HL-60 (cell line): Measurements from ENCODE around the gene AMPD2.
"Not testable (repeated sequence)": the region's sequence is repeated elsewhere in the genome, so short reads cannot be mapped to it uniquely, and the experiment has no call there.

ENCODE experiments used
- DNase-seq, 2 experiments: peaks; one replicate each; pipeline ENCODE4 v3.0.0-alpha.2; 2010 to 2020; ENCODE audit warnings: low read depth in 1 of 2, low spot score in 1 of 2
- H3K27ac ChIP-seq: fragments of 250-450 bp; sonication (Bioruptor Pico); replicated peaks from 2 replicates; pipeline ENCODE4 v1.5.1; 2020; ENCODE audit warnings: mild to moderate bottlenecking, moderate library complexity
- H3K27me3 ChIP-seq: fragments of 250-450 bp; sonication (Bioruptor Pico); 2 replicates; pipeline ENCODE4 v1.5.1; 2021; ENCODE audit warnings: mild to moderate bottlenecking, moderate library complexity; ENCODE audit not compliant: insufficient read depth, poor library complexity, severe bottlenecking
- H3K4me3 ChIP-seq: replicated peaks from 2 replicates; pipeline ENCODE4 v1.5.1; 2011; ENCODE audit warnings: mild to moderate bottlenecking, control low read depth, low read length; ENCODE audit not compliant: insufficient read depth
- GABPA ChIP-seq: IDR thresholded peaks from 2 replicates; pipeline ENCODE4 v1.6.1; 2012; ENCODE audit warnings: low read depth
- POLR2AphosphoS5 ChIP-seq: IDR thresholded peaks from 2 replicates; pipeline ENCODE4 v1.6.1; 2012; ENCODE audit warnings: low read depth
- REST ChIP-seq: IDR thresholded peaks from 2 replicates; pipeline ENCODE4 v1.6.1; 2012; ENCODE audit warnings: low read depth; ENCODE audit not compliant: insufficient replicate concordance
- SPI1 ChIP-seq: IDR thresholded peaks from 2 replicates; pipeline ENCODE4 v1.6.1; 2012; ENCODE audit warnings: low read depth, mild to moderate bottlenecking, borderline replicate concordance
- TF ChIP-seq, protein P1 (sequence below): IDR thresholded peaks from one replicate; pipeline ENCODE4 v1.5.1; 2011; ENCODE audit warnings: low read length, control low read depth, inconsistent platforms; ENCODE audit not compliant: insufficient read depth

Gene AMPD2

DNA sequence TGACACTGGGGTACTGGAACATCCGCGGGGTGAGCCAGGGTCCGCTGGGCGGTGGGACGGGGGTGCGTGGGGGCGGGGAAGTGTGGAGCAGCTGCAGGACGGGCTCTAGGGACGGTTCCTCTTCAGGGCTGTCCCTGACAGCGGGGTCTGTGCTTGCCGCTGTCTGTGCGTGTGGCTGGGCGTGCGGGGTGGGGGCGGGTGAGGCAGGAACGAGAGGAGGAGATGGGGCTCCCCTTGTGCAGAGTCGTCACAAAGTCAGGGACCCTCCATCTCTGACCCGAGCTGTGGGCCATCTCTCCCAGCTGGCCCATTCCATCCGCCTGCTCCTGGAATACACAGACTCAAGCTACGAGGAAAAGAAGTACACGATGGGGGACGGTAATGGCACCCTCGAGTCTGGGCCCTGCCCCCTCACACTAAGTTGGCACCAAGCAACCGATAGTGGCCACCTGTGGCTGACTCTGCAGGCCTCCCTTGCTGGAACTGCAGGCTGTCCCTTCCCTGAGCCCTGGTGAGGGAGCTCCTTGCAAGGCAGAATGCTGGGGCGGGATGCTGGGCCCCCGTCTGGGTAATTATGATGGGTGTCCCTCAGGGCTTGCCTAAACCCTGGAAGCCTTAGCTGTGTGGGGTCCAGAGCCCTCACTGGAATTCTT lies 48.6 kb downstream of the AMPD2 start:
- Histone ChIP-seq H3K4me3 (no peak overlapping the region), H3K27me3 (peaks cover 2% of the 10 kb centered on the region), H3K27ac (no peak overlapping the region)
- TF ChIP-seq, protein P1, sequence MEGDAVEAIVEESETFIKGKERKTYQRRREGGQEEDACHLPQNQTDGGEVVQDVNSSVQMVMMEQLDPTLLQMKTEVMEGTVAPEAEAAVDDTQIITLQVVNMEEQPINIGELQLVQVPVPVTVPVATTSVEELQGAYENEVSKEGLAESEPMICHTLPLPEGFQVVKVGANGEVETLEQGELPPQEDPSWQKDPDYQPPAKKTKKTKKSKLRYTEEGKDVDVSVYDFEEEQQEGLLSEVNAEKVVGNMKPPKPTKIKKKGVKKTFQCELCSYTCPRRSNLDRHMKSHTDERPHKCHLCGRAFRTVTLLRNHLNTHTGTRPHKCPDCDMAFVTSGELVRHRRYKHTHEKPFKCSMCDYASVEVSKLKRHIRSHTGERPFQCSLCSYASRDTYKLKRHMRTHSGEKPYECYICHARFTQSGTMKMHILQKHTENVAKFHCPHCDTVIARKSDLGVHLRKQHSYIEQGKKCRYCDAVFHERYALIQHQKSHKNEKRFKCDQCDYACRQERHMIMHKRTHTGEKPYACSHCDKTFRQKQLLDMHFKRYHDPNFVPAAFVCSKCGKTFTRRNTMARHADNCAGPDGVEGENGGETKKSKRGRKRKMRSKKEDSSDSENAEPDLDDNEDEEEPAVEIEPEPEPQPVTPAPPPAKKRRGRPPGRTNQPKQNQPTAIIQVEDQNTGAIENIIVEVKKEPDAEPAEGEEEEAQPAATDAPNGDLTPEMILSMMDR: no peak
- TF ChIP-seq POLR2AphosphoS5: no peak
- no peak for TF ChIP-seq REST
- no peak for DNase-seq

DNA sequence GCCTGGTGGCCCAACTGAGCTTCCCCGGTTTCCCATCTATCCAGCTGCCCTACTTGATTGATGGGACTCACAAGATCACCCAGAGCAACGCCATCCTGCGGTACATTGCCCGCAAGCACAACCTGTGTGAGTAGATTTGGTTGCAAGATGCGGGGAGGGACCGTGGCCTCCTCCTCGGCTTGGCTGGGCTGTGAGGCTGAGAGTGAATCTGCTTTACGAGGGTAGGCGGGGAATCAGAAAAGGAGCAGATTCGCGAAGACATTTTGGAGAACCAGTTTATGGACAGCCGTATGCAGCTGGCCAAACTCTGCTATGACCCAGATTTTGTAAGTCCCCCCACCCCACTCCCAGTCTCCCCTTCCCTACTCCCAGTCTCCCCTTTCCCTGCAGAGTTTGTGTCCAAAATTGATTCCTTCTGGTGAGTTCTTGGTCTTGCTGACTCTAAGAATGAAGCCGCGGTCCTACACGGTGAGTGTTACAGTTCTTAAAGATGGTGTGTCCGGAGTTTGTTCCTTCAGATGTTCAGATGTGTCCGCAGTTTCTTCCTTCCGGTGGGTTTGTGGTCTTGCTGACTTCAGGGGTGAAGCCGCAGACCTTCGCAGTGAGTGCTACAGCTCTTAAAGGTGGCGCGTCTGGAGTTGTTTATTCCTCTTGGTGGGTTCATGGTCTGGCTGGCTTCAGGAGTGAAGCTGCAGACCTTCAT lies 49.8 kb downstream of the AMPD2 start:
- Histone ChIP-seq H3K27ac (no peak overlapping the region), H3K27me3 (peaks cover 2% of the 10 kb centered on the region), H3K4me3 (no peak overlapping the region; the same call in 1 of the 2 replicates)
- DNase-seq: peak in 1 of 2 experiments; percentile 71
- peak; percentile 48; the same call in 1 of the 2 replicates for TF ChIP-seq GABPA
- TF ChIP-seq, protein P1: no peak
- 0 out of 2 replicates have a peak, but pooled peaks have one; percentile 40 for TF ChIP-seq POLR2AphosphoS5

DNA sequence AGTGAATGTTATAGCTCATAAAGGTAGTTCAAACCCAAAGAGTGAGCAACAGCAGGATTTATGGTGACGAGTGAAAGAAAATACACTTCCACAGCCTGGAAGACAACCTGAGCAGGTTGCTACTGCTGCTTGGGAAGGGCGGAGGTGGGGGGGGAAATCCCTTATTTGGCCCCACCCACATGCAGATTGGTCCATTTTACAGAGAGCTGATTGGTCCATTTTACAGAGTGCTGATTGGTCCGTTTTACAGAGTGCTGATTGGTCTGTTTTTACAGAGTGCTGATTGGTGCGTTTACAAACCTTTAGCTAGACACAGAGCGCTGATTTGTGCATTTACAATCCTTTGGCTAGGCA lies 50.3 kb downstream of the AMPD2 start:
- DNase-seq, H3K27ac ChIP-seq, H3K4me3 ChIP-seq, H3K27me3 ChIP-seq: not testable (repeated sequence)

- TF ChIP-seq SPI1: no peak
- no peak for TF ChIP-seq POLR2AphosphoS5
- no peak for TF ChIP-seq GABPA
- TF ChIP-seq REST: no peak
- TF ChIP-seq, protein P1: no peak
- H3K4me3 ChIP-seq: no peak overlapping the region
- no peak for DNase-seq
- no peak overlapping the region for H3K27ac ChIP-seq
- H3K27me3 ChIP-seq: peaks cover 2% of the 10 kb centered on the region
Measured at GRCh38 chr1:109671067-109671466, 51.4 kb downstream of the AMPD2 start.

DNA sequence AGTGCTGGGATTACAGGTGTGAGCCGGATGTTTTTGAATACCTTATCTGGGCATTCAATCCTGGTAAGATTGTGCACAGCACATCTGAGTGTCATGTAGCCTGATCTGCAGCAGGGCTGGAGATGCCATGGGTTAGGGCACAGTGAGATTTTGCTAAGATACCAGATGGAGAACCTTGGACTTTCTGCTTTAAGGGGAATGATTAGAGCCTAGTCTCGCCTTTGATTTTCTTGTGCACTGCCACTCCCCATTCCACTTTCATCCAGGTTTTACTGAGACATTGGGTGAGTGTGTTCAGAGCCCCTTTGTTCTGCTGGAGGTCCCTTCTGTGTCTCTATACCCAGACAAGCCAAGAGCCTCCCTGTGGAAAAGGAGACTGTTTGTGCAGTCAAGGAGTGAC lies 54.2 kb downstream of the AMPD2 start:
- not testable (repeated sequence) for H3K27me3 ChIP-seq, H3K4me3 ChIP-seq, H3K27ac ChIP-seq, DNase-seq

DNA sequence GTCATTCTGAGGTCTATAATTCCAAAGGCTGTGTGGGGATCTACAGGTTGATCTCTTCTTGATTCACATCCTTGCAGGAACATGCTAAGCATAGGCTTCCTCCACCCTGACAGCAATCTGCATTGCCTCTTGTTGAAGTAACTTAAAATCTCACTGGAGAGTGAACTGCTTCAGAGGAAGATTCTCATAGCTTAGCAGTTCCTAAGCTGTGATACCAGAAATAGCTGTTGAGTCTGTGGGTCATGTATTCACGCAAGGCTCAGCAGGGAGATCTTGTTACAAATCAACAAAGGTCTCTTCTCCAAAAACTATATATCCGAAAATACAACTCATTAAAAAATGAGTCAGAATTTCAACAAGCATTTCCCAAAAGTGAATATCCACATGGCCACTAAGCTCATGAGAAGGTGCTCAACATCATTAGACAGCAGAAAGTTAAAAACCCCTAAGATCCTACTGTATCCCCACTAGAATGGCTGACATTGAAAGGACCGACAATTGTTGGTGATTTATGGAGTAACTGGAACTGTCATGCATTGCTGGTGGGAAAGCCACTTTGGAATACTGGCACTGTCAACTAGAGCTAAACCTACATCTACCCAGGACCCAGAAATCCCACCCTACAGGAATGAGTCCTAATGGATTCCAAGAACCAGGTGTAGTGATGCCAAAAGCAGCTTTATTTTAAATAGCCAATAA lies 57.2 kb downstream of the AMPD2 start:
- not testable (repeated sequence) for DNase-seq, H3K27me3 ChIP-seq, H3K27ac ChIP-seq, H3K4me3 ChIP-seq
